H1 (cell line): Measurements from ENCODE around the gene KRT76. TPM values are rescaled to one million over a fixed set of nuclear protein-coding genes. Genes with fewer than 3 reads are reported as not detected.

ENCODE experiments used
- CBX5 ChIP-seq: fragments of 300-800, 300-1000 bp; sonication (generic); IDR thresholded peaks from 2 replicates; pipeline ENCODE4 v1.7.1; 2016; ENCODE audit warnings: antibody characterized with exemption, low read length, low read depth
- CBX8 ChIP-seq: fragments of 300-800, 300-1000 bp; sonication (generic); IDR thresholded peaks from 2 replicates; pipeline ENCODE4 v1.7.1; 2016; ENCODE audit warnings: low read depth, low read length, borderline replicate concordance
- CREB1 ChIP-seq: IDR thresholded peaks from 2 replicates; pipeline ENCODE4 v1.6.1; 2012; ENCODE audit warnings: inconsistent platforms
- KDM5A ChIP-seq: fragments of 200-600 bp; IDR thresholded peaks from 2 replicates; pipeline ENCODE4 v1.7.1; 2012; ENCODE audit warnings: mild to moderate bottlenecking, low read length, inconsistent platforms, mixed read lengths
- PHF8 ChIP-seq: fragments of 200-600 bp; sonication (generic); conservative IDR thresholded peaks from 2 replicates; pipeline ENCODE4 v1.7.1; 2012; ENCODE audit warnings: low read depth, mild to moderate bottlenecking, inconsistent platforms, low read length, moderate library complexity
- POLR2A ChIP-seq, 2 experiments: IDR thresholded peaks; 1 replicate in 1 of 2; 2 replicates in 1 of 2; pipeline ENCODE4 v1.6.1; 2011; ENCODE audit warnings: low read depth in 2 of 2, low read length in 2 of 2, mild to moderate bottlenecking in 2 of 2; ENCODE audit errors: control extremely low read depth in 1 of 2
- RFX5 ChIP-seq: IDR thresholded peaks from 2 replicates; pipeline ENCODE4 v1.6.1; 2011; ENCODE audit warnings: low read depth, low read length, improper control_type of control experiment, borderline replicate concordance
- RNF2 ChIP-seq: fragments of 200-900, 300-1000 bp; sonication (generic); IDR thresholded peaks from 2 replicates; pipeline ENCODE4 v1.7.1; 2016; ENCODE audit warnings: borderline replicate concordance, low read depth, mild to moderate bottlenecking, antibody characterized with exemption, low read length; ENCODE audit not compliant: poor library complexity, severe bottlenecking; ENCODE audit errors: missing control alignments
- RXRA ChIP-seq: IDR thresholded peaks from 2 replicates; pipeline ENCODE4 v1.6.1; 2011; ENCODE audit warnings: low read depth, mild to moderate bottlenecking, low read length, moderate library complexity; ENCODE audit not compliant: insufficient read depth
- SIN3A ChIP-seq, 2 experiments: IDR thresholded peaks in 1 of 2; conservative IDR thresholded peaks in 1 of 2; 2 replicates each; pipeline ENCODE4 v1.6.1; 2011 to 2012; ENCODE audit warnings: low read length in 2 of 2, improper control_type of control experiment in 1 of 2, low read depth in 1 of 2, mild to moderate bottlenecking in 1 of 2
- SP2 ChIP-seq: IDR thresholded peaks from 2 replicates; pipeline ENCODE4 v1.6.1; 2012; ENCODE audit warnings: mild to moderate bottlenecking, low read length, inconsistent platforms
- polyA plus RNA-seq, 7 experiments: library from polyadenylated mRNA; depleted of rRNA in 3 of 7; stranded (reverse) in 5 of 7; unstranded in 2 of 7; fragments of >200 nt in 5 of 7; fragments of 200-250 nt in 2 of 7; gene quantifications; 1 replicate in 5 of 7; 2 replicates in 1 of 7; 4 replicates in 1 of 7; pipeline versions ENCODE4 v1.2.1 to v1.2.3, GENCODE V29; 2011 to 2013; ENCODE audit warnings: missing spikeins in 2 of 7, mixed read lengths in 2 of 7
- total RNA-seq: library from RNA; stranded (reverse); fragmentation: NEBNext Ultra II Directional; extraction: Animal tissue kit (Norgen Biotek cat#: 25700); gene quantifications from 2 replicates; pipeline ENCODE4 v1.2.1, GENCODE V29; 2021

The KRT76 gene
- total and polyA plus RNA-seq, 2 of the 8 experiments (the other 6 are each of a cell fraction or from before 2014, with no cell fraction given) = not detected

DNA sequence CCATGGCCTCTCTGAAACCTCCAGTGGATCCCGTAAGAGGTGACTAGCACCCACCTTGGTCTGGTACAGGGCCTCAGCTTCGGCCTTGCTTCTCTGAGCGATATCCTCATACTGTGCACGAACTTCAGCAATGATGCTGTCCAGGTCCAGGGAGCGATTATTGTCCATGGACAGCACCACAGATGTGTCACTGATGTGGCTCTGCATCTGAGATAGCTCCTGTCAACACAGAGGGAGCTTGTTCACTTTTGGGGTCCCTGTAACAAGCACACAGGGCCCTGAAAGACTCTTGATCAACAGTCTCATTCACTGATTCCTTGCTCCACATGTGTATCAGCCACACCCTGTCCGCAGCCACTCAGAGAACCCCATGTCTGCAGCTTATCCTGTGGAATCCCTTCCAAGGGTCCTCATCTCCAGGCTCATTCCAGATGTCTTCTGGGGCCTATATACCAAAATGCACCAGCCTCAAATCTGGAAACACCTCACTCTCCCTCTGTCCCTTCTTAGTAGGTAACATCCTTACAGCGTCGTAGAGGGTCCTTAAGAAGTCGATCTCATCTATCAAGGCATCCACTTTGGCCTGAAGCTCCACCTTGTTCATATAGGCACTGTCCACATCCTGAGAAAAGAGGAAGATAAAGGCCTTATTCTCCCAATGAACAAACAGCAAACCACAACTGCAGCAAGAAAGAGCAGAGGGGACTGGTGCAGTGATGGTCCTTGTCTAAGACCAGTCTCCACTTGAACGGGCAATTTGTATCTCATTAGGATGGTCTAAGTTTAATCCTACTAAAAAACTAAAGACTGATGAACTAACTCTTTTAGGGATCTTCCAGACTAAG, 15.3 kb upstream of the KRT76 start (continued):
- TF ChIP-seq SIN3A (conservative IDR thresholded peaks at IDR 0.05 in 1 of 2, IDR thresholded peaks at IDR 0.05 in 1 of 2; ENCODE audit: low read depth in 1 of 2, low read length in 2 of 2) = no peak
- TF ChIP-seq RXRA = no peak
- TF ChIP-seq POLR2A (IDR thresholded peaks at IDR 0.05; ENCODE audit: control extremely low read depth in 1 of 2, low read depth in 2 of 2, low read length in 2 of 2) = no peak
- TF ChIP-seq RNF2 = no peak
- TF ChIP-seq CBX8 = no peak
- no peak for TF ChIP-seq KDM5A
- no peak for TF ChIP-seq PHF8
- no peak for TF ChIP-seq CREB1
- no peak for TF ChIP-seq RFX5
- TF ChIP-seq CBX5 = no peak
- no peak for TF ChIP-seq SP2
